Measurements from ENCODE around the gene ERCC2. TPM values are rescaled to one million over a fixed set of nuclear protein-coding genes. Genes with fewer than 3 reads are reported as not detected.

Gene ERCC2
- total RNA-seq, 1 donor = 52.5 TPM

GRCh38 chr19:45323671-45324081 is 46.7 kb downstream of the ERCC2 start:
- TF ChIP-seq, protein P1, sequence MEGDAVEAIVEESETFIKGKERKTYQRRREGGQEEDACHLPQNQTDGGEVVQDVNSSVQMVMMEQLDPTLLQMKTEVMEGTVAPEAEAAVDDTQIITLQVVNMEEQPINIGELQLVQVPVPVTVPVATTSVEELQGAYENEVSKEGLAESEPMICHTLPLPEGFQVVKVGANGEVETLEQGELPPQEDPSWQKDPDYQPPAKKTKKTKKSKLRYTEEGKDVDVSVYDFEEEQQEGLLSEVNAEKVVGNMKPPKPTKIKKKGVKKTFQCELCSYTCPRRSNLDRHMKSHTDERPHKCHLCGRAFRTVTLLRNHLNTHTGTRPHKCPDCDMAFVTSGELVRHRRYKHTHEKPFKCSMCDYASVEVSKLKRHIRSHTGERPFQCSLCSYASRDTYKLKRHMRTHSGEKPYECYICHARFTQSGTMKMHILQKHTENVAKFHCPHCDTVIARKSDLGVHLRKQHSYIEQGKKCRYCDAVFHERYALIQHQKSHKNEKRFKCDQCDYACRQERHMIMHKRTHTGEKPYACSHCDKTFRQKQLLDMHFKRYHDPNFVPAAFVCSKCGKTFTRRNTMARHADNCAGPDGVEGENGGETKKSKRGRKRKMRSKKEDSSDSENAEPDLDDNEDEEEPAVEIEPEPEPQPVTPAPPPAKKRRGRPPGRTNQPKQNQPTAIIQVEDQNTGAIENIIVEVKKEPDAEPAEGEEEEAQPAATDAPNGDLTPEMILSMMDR (IDR thresholded peaks at IDR 0.05; ENCODE audit: extremely low read depth, low read depth, low read length) = no peak
- peak overlapping the region; percentile 76 for H3K4me2 ChIP-seq (ENCODE audit: insufficient read depth, low read length)
- no peaks in the 10 kb centered on the region for H4K20me1 ChIP-seq (ENCODE audit: insufficient read depth, low read length)
- H2AFZ ChIP-seq (ENCODE audit: low read length) = peak overlapping the region; percentile 68
- H3K9me3 ChIP-seq (ENCODE audit: low read depth, low read length) = no peaks in the 10 kb centered on the region
- peak overlapping the region; percentile 50 for H3K4me3 ChIP-seq (ENCODE audit: insufficient read depth, low read length)
- peaks cover 13% of the 10 kb centered on the region for H3K4me1 ChIP-seq (ENCODE audit: insufficient read depth, low read length)
- peak; percentile 72 for DNase-seq (ENCODE audit: insufficient read length, low spot score, missing footprints)
- no peaks in the 10 kb centered on the region for H3K36me3 ChIP-seq (ENCODE audit: insufficient read depth, low read length)
- H3K27ac ChIP-seq (ENCODE audit: low read depth, low read length) = no peak overlapping the region
- no peaks in the 10 kb centered on the region for H3K79me2 ChIP-seq (ENCODE audit: insufficient read depth, low read length)
- H3K27me3 ChIP-seq (ENCODE audit: insufficient read depth, low read length) = peaks cover 4% of the 10 kb centered on the region

- Histone ChIP-seq H3K27ac (ENCODE audit: low read depth, low read length) (no peak within 1 kb of the TSS), H3K27me3 (ENCODE audit: insufficient read depth, low read length) (peaks cover 4% of the 10 kb centered on the region), H3K4me3 (ENCODE audit: insufficient read depth, low read length) (peak within 1 kb of the TSS; percentile 50), H2AFZ (ENCODE audit: low read length) (peak within 1 kb of the TSS; percentile 68), H3K4me1 (ENCODE audit: insufficient read depth, low read length) (peaks cover 13% of the 10 kb centered on the region), H4K20me1 (ENCODE audit: insufficient read depth, low read length) (no peaks in the 10 kb centered on the region), H3K79me2 (ENCODE audit: insufficient read depth, low read length) (no peaks in the 10 kb centered on the region), H3K4me2 (ENCODE audit: insufficient read depth, low read length) (peak within 1 kb of the TSS; percentile 76), H3K36me3 (ENCODE audit: insufficient read depth, low read length) (no peaks in the 10 kb centered on the region), H3K9me3 (ENCODE audit: low read depth, low read length) (no peaks in the 10 kb centered on the region)
- TF ChIP-seq, protein P1 (IDR thresholded peaks at IDR 0.05; ENCODE audit: extremely low read depth, low read depth, low read length) = no peak
- peak; percentile 74 for DNase-seq (ENCODE audit: insufficient read length, low spot score, missing footprints)
Observed at GRCh38 chr19:45322744-45323281, 47.6 kb downstream of the ERCC2 start, which contains the start of gene CKM. TSS of gene CKM (minus strand) at chr19:45322875. CDS start at chr19:45319713, 3,162 bp downstream.

DNA sequence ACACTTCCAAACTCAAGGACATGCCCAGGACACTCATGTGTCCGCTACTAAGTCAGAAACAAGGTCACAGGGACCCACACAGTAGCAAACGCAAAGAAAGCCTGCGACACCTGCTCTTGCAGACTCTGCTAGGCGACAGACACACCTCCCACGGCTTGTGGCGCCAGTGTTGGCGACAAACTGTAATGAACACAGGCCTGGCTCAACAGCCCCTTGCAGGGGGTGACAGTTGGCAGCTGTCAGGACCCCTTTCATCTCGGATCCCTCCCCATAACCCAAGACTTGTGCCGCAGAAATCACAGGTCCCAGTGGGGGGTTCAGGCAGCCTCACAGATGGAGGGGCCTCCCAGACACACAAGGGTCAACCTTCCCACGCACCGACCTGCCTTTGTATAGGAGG is 48.1 kb downstream of the ERCC2 start:
- TF ChIP-seq, protein P1 (IDR thresholded peaks at IDR 0.05; ENCODE audit: extremely low read depth, low read depth, low read length) = no peak
- DNase-seq (ENCODE audit: insufficient read length, low spot score, missing footprints) = peak; percentile 53
- Histone ChIP-seq H3K9me3 (ENCODE audit: low read depth, low read length) (no peaks in the 10 kb centered on the region), H3K36me3 (ENCODE audit: insufficient read depth, low read length) (no peaks in the 10 kb centered on the region), H3K27ac (ENCODE audit: low read depth, low read length) (no peak overlapping the region), H3K4me3 (ENCODE audit: insufficient read depth, low read length) (no peak overlapping the region), H3K4me1 (ENCODE audit: insufficient read depth, low read length) (peaks cover 13% of the 10 kb centered on the region), H3K4me2 (ENCODE audit: insufficient read depth, low read length) (no peak overlapping the region), H3K27me3 (ENCODE audit: insufficient read depth, low read length) (peaks cover 4% of the 10 kb centered on the region), H2AFZ (ENCODE audit: low read length) (no peak overlapping the region), H4K20me1 (ENCODE audit: insufficient read depth, low read length) (no peaks in the 10 kb centered on the region), H3K79me2 (ENCODE audit: insufficient read depth, low read length) (no peaks in the 10 kb centered on the region)

- Histone ChIP-seq H3K79me2 (ENCODE audit: insufficient read depth, low read length) (no peaks in the 10 kb centered on the region), H3K27me3 (ENCODE audit: insufficient read depth, low read length) (peaks cover 4% of the 10 kb centered on the region), H4K20me1 (ENCODE audit: insufficient read depth, low read length) (no peaks in the 10 kb centered on the region), H3K4me2 (ENCODE audit: insufficient read depth, low read length) (no peak overlapping the region), H3K27ac (ENCODE audit: low read depth, low read length) (no peak overlapping the region), H3K4me1 (ENCODE audit: insufficient read depth, low read length) (peaks cover 13% of the 10 kb centered on the region), H2AFZ (ENCODE audit: low read length) (no peak overlapping the region), H3K36me3 (ENCODE audit: insufficient read depth, low read length) (no peaks in the 10 kb centered on the region), H3K4me3 (ENCODE audit: insufficient read depth, low read length) (no peak overlapping the region), H3K9me3 (ENCODE audit: low read depth, low read length) (no peaks in the 10 kb centered on the region)
- DNase-seq (ENCODE audit: insufficient read length, low spot score, missing footprints) = peak; percentile 78
- TF ChIP-seq, protein P1 (IDR thresholded peaks at IDR 0.05; ENCODE audit: extremely low read depth, low read depth, low read length) = no peak
Observed at GRCh38 chr19:45321848-45322247, 48.5 kb downstream of the ERCC2 start.

Data from osteoblast (primary cell).